IPS DF 4.7 (cell line): ENCODE results near the gene BSX.

Source experiments
- DNase-seq: peaks from one replicate; pipeline ENCODE4 v3.0.0-alpha.2; 2013; ENCODE audit warnings: low spot score; ENCODE audit errors: extremely low read depth

The BSX gene

GRCh38 chr11:122981388-122982264, at the start of gene BSX:
Gene BSX, minus strand, starts transcription at chr11:122981834. Its CDS starts 163 bp downstream, at chr11:122981671.
- no peak for DNase-seq

- DNase-seq: no peak
Observed at GRCh38 chr11:123030517-123030916, 48.9 kb upstream of the BSX start.

- DNase-seq: no peak
Observed at GRCh38 chr11:123020968-123021367, 39.3 kb upstream of the BSX start.

GRCh38 chr11:123018702-123019101, 37.1 kb upstream of the BSX start:
- no peak for DNase-seq

- DNase-seq: no peak
Observed at GRCh38 chr11:123011510-123011909, 29.9 kb upstream of the BSX start.

GRCh38 chr11:123006860-123007542, 25.4 kb upstream of the BSX start:
- DNase-seq: no peak

DNA sequence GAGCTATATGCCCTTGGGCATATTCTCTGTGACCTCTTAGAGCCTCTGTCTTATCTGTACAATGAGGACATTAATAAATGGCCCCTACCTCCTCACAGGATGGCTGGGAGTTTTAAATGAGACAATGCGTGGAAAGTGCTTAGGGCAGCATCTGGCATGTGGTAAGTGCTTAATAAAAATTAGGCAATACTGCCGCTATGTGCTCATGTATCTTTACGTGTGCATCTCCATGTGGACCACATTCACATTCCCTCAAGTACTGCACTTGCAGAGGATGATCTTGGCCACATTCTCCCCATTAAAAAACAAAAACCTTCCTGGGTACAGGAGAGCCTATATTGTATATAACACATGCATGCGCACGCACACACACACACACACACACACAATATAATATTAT, 19.1 kb upstream of the BSX start:
- DNase-seq: no peak

GRCh38 chr11:122998727-122999366, 17.2 kb upstream of the BSX start:
- DNase-seq: no peak

- DNase-seq: no peak
Observed at GRCh38 chr11:122995526-122995925, 13.9 kb upstream of the BSX start.

GRCh38 chr11:122984186-122985011, 2.8 kb upstream of the BSX start:
- no peak for DNase-seq

DNA sequence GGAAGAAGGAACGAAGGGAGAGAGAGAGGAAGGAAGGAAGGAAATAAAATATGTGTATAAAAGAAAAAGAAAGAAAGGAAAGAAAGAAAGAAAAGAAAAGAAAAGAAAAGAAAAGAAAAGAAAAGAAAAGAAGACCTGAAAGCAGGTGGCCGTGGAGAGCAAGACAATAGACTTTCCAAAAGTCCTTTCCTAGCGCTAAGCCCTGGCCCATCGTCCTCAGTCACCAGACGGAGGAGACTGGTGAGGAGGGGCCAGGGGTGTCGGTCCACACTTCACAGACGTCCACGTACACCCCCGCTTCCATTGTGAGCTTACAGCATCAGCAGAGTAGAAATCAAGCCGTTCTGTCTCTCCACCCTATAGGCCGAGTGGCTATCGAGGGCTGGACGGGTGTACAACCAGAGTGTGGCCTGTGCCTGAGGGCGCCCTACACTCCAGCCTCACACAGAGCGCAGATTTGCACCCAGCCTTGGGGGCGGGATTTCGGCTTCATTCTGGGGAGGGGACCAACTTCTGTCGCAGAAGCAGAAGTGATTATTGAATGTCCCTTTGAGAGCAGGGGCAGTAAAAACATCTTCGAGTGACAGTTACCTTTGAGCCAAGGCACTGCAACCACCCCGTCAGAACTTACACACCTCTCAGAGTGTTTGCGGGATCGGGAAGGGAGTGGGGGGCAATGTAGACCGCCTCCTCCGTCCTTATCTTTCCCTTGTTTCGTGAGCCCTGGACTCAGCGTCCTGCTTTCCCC, 2.0 kb upstream of the BSX start:
- no peak for DNase-seq

DNA sequence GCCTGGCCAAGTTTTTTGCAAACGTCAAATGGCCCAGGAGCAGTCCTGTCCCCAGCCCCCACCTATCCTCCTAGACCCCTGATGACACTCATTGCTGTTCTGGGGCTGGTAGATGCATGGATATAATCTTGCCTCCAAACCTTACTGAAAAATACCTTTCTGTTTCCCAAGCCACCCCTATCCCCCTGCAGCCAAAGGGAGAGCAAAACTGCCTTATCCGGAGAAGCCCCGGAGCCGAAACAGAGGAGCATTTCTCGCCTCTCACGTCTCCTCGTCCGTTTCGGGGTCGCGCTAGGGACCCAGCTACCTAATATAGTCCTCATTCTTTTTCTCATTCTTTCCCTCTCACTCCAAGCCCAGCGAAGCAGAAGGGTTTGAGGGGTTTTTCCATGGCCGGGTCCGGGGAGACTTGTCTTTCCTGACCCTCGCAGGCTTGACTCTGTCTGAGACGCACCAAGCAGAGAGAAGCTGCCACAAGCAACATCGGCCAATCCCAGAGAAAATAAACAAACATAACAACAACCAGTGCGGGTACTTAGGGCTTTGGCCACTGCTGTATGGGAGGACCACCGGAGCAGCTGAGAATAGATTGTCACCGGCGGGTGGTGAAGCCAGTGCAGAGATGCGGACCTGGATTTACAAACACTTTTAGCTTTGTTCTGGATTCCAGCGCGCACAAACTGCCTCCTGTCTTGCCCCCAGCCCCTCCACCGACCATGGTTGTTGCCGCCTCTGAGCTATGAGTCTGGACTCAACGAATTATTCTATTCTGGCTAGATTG, 1.6 kb downstream of the BSX start:
- no peak for DNase-seq

DNA sequence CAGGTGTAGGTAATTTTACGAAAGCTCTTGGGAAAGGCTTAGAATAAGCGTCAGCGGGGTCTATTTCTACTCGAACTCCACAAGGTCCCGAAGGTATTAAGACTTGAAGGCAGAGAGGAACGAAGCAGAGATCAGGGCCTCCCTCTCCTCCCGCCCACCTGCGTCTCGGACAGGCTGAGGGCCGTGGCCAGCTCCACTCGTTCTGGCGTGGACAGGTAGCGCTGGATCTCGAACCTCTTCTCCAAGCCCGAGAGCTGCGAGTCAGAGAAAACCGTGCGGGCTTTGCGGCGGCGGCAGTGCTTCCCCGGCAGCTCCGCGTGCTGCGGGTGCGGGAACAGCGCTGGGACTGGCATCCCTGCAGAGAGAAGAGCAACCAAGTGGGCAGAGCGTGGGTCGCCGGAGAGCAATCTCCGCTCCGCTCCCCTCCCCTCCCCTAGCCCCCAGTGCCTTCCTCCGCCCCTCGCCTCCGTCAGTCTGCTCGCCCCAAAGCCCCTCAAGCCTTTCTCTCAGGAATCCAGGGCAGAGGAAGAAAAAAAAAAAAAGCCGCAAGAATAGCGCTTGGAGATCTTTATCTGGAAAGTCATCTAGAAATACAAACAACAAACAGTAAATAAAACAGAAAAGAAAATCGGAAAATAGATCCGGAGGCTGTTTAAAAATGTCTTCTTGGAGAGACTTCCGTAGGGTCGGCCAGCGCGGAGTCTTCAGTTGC, 2.4 kb downstream of the BSX start:
- no peak for DNase-seq

DNA sequence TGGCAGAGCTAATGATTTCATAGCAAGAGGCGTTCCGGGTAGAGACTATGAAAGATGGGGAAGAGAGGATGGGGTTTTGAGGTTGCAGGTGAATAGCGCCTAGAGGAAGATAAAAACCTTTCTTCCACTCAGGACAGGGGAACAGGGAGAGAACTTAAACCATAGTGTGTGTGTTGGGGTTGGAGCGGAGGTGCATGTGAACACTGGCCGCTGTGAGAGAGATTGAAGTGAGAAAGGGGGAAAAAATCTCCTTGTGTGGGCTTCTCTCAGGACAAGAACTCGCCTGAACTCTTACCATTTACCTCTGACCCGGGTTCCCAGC, 3.4 kb downstream of the BSX start:
- DNase-seq: no peak

GRCh38 chr11:122977470-122978298, 4.0 kb downstream of the BSX start:
- DNase-seq: no peak

- no peak for DNase-seq
Observed at GRCh38 chr11:122976734-122977469, 4.7 kb downstream of the BSX start.

DNA sequence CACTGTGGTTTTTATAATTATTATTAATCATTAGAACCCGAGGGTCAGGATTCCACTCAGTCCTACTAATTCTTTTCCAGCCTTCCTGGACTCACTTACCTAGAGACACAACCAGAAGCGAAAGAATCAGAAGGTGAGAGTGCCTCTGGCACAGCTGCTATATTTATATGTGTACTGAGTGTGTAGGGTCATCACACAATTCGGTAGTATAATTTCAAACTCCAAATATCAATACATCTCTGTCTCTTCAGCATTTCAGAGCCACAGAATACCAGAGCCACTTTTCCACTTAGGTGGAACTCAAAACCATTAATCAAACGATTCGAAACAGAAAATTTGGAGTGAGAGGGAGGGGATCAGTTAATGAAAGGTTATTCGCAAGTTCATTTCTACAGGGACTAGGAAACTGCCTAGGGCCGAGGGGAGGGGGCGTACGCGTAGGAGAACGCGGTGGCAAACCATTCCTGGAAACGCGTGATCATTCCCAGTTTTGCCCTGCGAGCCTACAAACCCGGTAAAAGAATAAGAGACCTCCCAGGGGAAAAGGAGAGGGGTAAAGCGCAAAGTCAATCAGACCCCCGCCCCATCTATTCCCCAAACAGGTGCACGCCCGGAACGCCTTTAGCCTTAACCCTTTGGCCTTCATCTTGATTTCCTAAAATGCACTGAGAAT, 5.4 kb downstream of the BSX start:
- DNase-seq: no peak
